MV-4-11 (cell line): Measurements from ENCODE around the gene NSF.
A peak's percentile ranks its signal among the peaks of the same experiment; 100 is the strongest.

Experiments used
- DNase-seq: peaks from one replicate; lab custom pipeline; 2025; lab: John Stamatoyannopoulos, UW

The NSF gene

GRCh38 chr17:46717999-46718398 is 127.5 kb downstream of the NSF start:
- no peak for DNase-seq

- no peak for DNase-seq
Observed at GRCh38 chr17:46719891-46720290, 129.4 kb downstream of the NSF start.

GRCh38 chr17:46720408-46720807 is 129.9 kb downstream of the NSF start:
- DNase-seq, result no peak

- no peak for DNase-seq
Observed at GRCh38 chr17:46722662-46723285, 132.3 kb downstream of the NSF start.

GRCh38 chr17:46726206-46726605 is 135.7 kb downstream of the NSF start:
- DNase-seq, result no peak

- DNase-seq, result no peak
Observed at GRCh38 chr17:46727572-46728348, 137.3 kb downstream of the NSF start.

- DNase-seq, result no peak
Observed at GRCh38 chr17:46730026-46730425, 139.6 kb downstream of the NSF start.

GRCh38 chr17:46730679-46731078 is 140.2 kb downstream of the NSF start:
- DNase-seq, result no peak

GRCh38 chr17:46732160-46732559 is 141.7 kb downstream of the NSF start:
- no peak for DNase-seq

GRCh38 chr17:46732754-46733398 is 142.4 kb downstream of the NSF start:
- no peak for DNase-seq

GRCh38 chr17:46733837-46734475 is 143.5 kb downstream of the NSF start:
- no peak for DNase-seq

- no peak for DNase-seq
Observed at GRCh38 chr17:46736100-46736499, 145.6 kb downstream of the NSF start.

GRCh38 chr17:46737326-46737725 is 146.9 kb downstream of the NSF start:
- DNase-seq, result no peak

GRCh38 chr17:46738544-46738943 is 148.1 kb downstream of the NSF start:
- DNase-seq, result no peak

- DNase-seq, result no peak
Observed at GRCh38 chr17:46739982-46740381, 149.5 kb downstream of the NSF start.

GRCh38 chr17:46741122-46741730 is 150.8 kb downstream of the NSF start:
- DNase-seq, result no peak

GRCh38 chr17:46742565-46743270 is 152.2 kb downstream of the NSF start:
- peak; percentile 82 for DNase-seq

- no peak for DNase-seq
Observed at GRCh38 chr17:46744441-46744840, 154.0 kb downstream of the NSF start.

GRCh38 chr17:46745376-46745775 is 154.9 kb downstream of the NSF start:
- peak; percentile 39 for DNase-seq

GRCh38 chr17:46751425-46751824 is 161.0 kb downstream of the NSF start:
- no peak for DNase-seq

GRCh38 chr17:46753776-46754175 is 163.3 kb downstream of the NSF start:
- no peak for DNase-seq
